Stimulated activated CD4-positive, alpha-beta T cell treated with anti-CD3 and anti-CD28 coated beads, Interleukin-1b, Interleukin-23, amount 100 ng/mL, for 48 hours (primary cell): ENCODE data around the gene SLC6A4.
A peak's percentile ranks its signal among the peaks of the same experiment; 100 is the strongest.
"Not testable (repeated sequence)": the region's sequence is repeated elsewhere in the genome, so short reads cannot be mapped to it uniquely, and the experiment has no call there.

ENCODE experiments used
- DNase-seq: peaks from one replicate; pipeline ENCODE4 v3.0.0-alpha.2; 2020

The SLC6A4 gene

DNA sequence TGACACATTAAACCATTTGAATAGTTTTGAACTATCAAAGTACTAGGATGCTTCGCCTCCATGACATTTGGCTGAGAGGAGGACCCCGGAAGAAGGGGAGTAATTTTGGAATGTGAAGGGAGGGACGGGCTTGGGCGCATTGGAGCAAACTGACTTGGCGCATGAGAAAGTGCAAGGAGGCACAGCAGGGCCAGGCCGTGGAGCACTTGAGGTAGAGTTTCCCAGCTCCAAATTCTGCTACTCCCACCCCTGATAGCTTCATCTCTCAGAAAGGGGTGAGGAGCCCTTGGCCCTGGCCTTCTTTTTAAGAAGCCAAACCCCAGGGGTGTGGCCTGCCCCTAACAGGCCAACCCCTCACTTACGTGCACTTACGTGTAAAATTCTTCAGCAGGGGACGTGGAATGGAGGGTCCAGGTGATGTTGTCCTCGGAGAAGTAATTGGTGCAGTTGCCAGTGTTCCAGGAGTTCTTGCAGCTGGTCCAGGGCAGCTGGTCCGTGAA lies 17.7 kb downstream of the SLC6A4 start:
- no peak for DNase-seq

DNA sequence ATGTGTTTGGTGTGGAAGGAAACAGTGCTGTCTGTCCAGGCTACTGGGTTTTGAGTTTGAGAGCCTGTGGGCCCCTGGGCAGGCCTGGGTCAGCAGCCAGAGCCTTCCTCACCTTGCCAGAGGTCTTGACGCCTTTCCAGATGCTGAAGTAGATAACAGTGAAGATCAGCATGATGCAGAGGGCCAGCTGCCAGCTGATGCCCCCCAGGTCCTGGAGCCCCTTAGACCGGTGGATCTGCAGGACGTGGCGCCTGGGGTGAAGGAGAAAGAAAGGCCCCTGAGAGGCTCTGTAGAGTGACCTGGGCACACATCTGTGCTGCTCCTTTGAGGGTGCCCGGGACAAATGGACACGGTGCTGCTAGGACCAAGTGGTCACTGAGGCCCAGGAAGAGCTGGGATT lies 18.4 kb downstream of the SLC6A4 start:
- no peak for DNase-seq

DNA sequence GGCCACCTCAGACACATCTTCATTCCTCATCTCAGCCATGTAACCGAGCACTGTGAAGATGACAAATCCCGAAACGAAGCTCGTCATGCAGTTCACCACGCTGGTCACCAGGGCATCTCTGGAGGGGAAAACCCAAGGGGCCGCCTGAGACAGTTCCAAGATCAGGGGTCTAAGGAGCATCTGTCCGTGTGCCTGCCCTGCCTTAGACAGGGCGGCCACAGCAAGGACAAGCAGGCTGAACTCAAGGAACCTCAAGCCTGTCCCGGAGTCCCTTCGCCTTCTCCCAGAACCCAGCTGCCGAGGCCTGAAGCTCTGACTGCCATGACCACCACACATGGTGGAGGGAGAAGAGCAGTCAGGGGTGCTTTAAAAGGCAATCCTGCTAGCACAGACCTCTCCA lies 22.7 kb downstream of the SLC6A4 start:
- DNase-seq, result no peak

DNA sequence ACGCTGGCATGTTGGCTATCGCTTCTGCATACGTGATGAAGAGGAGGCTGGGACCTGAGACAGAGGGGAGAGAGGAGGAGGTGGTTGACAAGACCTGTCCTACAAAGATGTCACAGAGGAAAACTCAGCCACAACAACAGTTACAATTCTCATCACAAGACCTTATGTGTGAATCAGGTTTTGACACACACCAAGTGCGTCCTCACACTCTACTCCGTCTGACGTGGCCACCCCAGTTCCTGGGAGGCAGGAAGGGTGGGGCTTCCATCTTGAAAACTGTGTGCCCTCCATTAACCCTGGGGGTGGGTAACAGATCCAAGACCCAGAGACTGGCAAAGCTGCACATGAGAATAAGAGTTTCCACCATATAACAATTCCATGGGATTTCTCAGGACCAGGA lies 24.1 kb downstream of the SLC6A4 start:
- DNase-seq, result no peak

DNA sequence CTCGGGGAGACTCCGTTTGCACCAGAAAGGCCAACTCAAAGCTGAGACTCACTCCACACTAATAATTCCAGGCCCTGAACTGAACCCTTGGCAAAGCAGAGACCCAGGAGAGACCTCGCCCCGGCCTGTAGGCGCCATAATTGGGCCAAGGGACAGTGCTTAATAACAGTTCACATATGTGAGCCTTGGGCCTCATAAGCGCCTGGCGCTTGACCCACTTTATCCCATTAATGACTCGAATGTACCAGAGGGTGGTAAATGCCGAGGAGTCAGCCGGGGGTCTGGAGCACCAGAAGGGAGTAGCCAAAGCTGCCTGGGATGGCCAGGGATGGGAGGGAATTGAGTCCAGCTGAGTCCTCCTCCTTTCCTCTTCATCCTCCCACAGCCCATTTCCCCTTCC lies 24.6 kb downstream of the SLC6A4 start:
- DNase-seq, result no peak

DNA sequence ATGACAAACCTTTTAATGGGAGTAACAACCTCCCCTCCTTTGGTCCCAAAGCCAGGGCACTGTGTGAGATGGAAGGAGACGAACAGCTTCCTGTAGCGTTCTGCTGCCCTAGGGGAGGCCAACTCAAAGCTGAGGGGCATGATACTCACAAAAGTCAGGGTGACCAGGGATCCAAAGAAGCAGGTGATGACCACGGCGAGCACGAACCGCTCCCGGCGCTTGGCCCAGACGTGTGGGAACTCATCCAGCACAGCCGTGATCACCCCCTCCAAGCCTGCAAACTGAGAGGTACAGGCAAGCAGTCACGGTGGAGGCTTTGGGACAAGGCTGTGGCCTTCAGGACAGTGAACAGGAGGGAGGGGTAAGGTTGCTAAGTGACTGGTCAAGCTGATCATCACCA lies 25.1 kb downstream of the SLC6A4 start:
- no peak for DNase-seq

DNA sequence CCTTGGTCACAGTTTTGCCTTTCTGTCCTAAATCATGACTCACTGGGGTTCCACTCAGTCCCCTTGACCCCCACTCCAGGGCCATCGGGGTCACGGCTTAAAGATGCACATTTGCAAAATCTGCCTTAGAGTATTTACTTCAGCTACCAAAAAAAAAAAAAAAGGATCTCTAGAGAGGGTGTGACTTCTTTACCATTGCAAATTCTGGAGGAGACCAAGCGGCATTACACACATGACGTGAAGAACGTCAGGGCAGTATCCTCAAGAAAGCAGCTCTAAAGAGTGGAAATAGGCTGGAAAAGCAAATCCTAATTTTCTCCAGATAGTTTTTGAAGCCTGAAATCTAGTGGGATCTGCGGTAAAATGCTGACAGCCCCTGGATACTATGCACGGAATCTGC lies 25.6 kb downstream of the SLC6A4 start:
- no peak for DNase-seq

DNA sequence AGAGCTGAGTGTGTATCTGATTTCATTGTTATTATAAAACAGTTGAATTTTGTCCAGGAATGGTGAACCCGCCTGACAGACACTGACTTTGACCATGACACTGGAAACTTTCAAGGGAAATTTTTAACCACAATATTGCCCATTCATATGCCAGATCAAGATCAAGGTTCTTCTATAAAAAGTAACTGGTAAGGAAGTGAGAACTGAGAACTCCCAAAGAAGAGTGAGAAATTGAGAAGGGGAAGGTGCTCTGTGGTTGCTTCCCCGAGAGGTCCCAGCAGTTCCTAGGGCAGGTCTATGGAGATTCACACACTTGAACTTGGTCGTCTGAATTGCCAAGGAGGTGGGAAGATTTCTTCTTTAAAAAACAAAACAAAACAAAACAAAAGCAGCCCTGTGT lies 27.3 kb downstream of the SLC6A4 start:
- no peak for DNase-seq

DNA sequence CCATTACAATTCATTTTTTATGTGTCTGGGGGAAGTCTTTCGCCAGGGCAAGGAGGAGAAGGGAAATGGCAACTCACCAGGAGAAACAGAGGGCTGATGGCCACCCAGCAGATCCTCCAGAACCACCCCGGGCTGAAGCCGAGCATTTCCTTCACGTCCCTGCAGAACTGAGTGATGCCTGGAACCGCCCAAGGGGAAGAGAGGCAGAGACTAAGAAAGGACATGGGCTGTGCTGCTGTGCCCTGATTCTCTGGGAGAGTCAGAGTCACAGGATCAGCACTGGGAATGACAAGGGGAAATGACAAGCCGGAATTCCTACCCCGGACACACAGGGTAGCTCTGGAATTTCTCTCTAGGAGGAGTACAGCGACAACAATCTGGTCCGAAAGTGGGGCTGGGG lies 27.8 kb downstream of the SLC6A4 start:
- no peak for DNase-seq

DNA sequence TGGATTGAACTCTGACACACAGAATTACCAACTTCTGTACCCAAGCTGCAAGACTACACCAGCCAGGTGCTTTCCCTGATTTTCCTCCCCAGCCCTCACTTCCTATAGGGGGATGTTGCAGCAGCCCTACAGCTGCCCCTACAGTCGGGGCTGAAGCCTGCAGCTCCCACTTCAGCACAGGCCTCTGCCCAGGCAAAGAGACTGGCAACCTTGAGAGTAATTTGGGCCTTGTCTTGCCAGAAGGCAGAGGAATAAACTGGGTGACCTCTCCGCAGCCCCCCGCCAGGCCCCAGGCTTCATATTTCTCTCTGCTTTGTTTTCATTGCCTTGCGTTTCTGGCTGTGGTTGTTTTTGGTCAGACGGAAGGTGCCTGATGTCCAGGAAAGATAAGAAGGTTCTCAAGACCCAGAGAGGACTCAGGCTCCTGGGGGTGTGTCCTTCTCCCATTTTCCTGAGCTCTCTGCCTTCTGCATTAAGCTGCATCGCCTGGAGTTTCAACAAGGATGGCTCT lies 32.0 kb downstream of the SLC6A4 start:
- DNase-seq, result no peak

DNA sequence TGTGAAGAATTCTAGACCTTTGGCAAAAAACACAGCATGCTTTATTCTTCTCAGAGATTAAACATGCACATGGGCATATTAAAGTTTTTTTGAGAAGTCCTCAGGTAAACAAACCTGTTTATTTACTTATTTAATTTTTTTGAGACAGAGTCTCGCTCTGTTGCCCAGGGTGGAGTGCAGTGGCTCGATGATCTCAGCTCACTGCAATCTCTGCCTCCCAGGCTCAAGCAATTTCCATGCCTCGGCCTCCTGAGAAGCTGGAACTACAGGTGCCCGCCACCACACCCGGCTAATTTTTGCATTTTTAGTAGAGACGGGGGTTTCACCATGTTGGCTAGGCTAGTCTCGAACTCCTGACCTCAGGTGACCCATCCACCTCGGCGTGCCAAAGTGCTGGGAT lies 34.8 kb downstream of the SLC6A4 start:
- DNase-seq, result not testable (repeated sequence)

DNA sequence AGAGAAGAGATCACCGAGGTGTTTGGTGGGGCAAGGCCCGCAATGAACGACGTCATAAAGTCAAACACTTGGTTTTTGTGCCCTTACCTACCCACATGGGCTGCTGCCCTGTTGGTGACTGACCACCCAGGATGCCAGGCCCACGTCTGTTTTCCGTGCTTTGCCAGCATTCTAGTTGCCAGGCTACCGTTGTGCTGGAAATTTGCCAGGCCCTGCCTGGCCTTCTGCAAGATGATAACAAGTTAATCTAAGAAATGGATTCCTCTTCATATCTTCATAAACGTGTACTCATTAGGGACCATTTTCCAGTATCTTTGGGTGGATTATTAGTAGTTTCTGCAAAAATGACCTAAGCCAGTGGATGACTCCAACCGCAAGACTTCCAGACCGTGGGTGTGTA lies 35.4 kb downstream of the SLC6A4 start:
- DNase-seq, result no peak

DNA sequence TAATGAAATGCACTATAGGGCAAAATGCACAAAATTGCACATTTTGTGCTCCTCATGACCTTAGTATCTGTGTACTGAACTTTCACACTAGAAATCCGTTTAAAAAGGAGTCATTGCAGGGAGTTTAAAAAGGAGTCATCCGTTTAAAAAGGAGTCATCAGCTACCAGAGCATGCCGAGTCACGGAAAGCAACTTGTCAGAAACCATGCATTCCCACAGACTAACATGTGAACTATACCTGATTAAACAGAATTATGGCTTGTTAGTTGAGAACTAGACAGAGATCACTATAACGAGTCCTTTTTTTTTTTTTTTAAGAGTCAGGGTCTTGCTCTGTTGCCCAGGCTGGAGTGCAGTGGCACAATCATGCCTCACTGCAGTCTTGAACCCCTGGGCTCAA lies 35.9 kb downstream of the SLC6A4 start:
- no peak for DNase-seq

DNA sequence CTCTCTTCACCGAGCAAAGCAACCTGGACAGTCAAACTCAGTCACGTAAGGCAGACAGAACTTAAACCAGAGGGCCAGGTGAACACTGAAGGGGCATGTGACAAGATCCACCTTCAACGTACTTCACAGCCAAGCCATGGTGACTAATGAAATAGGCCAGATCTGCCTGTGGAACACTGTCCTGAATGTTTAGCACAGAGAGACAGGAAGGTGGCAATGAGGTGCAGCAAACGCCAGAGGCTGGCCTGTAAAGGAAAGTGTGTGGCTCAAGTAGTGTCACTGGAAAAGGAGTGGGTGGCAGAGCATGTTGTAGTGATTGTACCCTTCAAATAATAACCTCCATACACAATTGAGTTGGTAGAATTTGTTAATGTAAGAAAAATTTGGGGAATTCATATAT lies 38.1 kb downstream of the SLC6A4 start:
- DNase-seq, result no peak

DNA sequence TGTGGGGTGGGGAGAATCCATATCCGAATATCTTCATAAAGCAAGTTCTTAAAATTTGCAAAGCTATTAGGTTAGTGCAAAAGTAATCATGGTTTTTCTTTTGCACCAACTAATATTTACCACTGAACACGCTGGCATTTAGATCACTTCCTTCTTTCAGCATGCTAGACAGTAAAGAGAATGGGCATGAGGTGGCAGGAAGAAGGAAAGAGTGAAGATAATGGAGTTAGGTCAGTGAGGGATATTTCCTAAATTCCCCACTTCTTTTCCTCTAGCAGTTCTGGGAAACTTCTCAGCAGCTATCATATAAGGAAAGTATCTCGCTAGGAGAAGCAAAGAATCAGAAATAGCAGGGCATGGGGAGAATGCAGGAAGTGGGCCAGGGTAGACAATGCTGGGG lies 39.0 kb downstream of the SLC6A4 start:
- DNase-seq, result no peak

DNA sequence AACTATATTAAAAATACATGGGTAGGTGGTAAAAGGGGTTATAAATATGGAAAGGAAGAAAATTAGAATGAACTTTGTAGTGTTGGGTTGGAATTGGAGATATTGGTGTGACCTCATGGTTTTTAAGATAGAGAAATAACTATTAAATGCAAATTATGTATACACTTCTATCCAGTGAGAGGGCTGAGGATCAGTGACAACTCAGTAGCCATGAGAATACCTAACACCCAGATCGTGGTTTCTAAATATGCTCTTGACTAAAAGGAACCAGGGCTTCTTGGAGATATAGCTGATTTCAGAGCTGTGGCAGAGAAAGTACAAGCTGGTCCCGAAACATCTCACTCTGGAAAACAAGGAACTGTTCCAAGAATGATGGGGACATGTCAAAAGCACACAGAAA lies 44.4 kb downstream of the SLC6A4 start:
- no peak for DNase-seq

DNA sequence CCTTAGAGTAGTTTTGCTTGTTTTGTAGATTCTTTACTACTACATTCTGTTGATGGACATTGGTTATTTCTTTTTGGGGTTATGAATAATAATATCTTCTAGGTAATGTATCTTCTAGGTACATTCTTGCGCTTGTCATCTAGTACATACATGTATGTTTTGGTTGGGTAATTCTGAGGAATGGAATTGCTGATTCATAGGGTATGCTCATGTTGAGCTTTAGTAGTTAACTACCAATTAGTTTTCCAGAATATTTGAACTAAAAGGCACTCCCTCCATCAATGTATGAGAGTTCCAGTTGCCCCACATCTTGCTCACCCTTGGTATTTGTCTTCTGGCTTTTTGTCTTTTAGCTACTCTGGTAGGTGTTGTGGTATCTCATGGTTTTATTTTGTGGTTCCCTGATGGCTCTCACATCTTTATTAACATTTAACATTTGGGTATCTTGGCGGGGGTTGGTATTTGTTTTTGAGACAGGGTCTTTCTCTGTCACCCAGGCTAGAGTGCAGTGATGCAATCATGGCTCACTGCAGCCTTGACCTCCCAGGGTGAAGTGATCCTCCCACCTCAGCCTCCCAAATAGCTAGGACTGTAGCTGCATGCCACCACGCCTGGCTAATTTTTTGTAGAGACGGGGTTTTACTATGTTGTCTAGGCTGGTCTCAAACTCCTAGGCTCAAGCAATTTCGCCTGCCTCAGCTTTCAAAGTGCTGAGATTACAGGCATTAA lies 47.1 kb downstream of the SLC6A4 start:
- no peak for DNase-seq

DNA sequence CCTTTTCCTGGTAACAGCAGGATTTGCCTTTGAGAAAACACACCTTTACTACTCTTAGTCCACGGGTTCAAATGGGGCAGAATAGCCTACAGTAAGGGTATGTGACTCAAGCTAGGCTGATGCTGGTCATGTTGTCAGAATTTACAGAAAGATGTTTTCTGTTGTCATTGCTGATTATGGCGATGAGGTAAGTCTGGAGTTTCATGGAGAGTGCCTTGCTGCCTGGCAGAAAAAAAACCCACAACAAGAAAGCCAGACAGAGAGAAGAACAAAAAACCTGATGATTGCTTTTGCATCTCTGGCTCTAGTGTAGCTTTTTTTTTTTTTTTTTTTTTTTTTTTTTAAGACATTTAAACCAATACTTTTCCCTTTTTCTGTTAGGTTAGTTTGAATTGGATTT lies 47.9 kb downstream of the SLC6A4 start:
- DNase-seq, result no peak

DNA sequence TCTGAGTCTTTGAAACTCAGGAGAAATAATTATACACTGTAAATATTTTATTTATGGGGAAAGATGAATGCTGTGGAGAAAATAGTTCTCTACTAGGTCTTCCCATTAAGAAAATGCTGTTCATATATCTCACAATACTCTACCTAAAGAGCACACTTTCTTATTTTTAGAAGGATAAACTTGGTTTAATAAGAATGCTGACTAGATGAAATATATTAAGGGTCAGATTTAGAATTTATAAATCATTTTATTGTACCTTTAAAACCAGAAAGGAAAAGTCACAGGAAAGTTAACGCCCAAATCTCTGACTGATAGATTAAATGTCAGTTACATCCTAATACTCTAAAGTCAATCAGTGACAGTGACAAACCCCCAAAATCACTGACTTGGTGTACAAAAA lies 48.7 kb downstream of the SLC6A4 start:
- no peak for DNase-seq

DNA sequence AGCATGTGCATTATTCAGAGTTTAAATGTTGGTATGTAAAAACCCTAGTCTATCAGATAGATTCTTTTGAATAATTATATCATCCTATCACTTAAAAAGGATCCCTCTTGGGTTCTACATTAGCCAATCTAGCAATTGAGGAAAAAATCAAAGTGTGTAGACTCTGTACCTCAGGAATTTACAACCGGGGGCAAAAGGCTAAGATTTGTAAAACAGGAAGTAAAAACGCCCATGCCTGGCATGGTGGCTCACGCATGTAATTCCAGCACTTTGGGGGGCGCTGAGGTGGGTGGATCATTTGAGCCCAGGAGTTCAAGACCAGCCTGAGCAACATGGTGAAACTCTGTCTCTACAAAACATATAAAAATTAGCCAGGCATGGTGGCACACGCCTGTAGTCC lies 58.6 kb downstream of the SLC6A4 start:
- no peak for DNase-seq

DNA sequence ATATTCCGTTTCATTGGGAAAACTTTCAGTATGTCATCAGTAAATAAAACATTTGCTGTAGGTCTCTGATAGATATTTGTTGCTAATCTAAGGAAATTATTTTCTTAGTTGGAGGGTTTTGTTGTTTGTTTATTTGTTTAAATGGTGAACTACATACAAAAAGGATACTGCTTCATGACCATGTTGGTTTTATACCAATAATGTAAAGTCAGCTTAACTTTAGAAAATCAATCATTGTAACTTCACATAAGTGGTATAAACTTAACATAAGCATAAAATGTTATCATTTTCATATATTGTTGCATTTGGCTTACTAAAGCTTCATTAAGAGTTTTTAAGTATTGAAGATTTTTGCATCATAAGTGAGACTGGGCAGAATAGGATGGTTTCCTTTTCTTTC lies 60.9 kb downstream of the SLC6A4 start:
- no peak for DNase-seq

DNA sequence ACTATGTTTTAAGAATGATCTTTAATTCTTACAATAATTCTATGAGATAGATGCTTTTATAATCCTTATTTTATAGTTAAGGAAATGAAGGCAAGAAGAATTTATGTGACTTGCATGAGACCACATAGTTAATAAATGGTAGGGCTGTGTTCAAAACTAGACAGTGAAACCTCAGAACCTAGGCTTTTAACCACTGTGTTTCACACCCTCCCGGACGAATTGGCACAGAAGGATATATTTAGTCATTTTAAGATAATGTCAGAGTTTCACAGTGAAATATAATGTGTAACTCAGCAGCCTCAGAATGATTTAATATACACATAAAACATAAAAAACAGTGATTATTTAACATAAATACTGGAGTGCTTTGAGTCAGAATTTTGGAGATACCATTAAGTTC lies 61.8 kb downstream of the SLC6A4 start:
- DNase-seq, result peak; percentile 27

DNA sequence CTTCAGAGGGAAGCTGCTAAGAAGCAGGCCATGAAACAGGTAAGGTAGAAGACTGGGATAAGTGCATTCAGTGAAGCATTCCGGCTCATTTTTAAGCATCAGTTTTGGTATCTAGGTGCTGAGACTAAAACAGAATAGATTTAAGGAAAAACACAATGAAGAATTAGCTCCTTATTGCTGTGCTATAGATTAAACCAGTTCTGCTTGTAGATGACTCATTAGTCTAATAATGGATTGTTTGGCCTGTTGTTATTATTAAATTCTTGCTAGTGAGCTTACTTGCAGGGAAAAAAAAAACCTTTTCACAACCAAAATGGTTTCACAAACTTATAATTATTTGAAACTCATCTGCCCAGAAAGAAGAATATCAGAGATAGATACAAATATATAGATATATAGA lies 62.9 kb downstream of the SLC6A4 start:
- no peak for DNase-seq

DNA sequence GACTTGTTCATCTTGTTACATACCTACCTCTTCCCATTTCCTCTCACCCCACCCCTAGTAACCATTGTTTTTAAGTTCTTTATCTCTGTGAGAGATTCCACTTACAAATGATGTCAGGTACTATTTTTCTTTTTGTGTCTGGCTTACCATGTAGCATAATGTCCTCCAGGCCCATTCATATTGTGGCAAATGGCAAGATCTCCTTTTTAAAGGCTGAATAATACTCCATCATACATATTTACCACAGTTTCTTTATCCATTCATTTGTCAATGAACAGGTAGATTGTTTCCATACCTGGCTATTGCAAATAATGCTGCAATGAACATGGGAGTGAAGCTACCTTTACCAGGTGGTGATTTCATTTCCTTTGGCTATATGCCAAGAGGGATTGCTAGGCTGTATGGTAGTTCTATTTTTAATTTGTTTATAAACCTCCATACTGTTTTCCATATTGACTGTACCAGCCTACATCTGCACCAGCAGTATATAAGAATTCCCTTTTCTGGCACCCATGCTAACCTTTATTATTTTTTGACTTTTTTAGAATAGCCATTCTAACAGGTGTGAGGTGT lies 65.0 kb downstream of the SLC6A4 start:
- no peak for DNase-seq

DNA sequence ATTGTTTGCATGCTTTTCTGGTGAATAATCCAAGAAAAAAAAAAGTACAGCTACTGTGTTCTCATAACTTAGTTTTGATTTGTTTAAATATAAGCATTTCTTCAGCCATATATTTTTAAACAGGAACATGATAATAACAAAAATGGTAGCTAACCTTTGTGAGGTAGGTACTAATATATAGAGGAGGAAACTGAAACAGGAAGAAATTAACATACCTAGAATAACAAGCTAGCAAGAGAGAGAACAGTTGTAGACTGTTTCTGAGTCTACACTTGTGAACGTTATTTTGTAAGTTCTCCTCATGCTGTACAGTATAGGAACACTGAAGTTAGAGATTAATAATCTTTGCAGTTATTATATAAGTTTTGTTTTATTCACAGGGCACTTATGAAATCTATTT lies 69.5 kb downstream of the SLC6A4 start:
- DNase-seq, result no peak
